Fibroblast of mammary gland (primary cell): Measurements from ENCODE around the gene POU3F3.

Source experiments
- DNase-seq: peaks from one replicate; pipeline ENCODE4 v3.0.0-alpha.2; 2010; ENCODE audit warnings: low read depth
- H3K4me3 ChIP-seq: 2 replicates; pipeline ENCODE4 v1.5.1; 2011; ENCODE audit warnings: low read depth, mild to moderate bottlenecking, low read length, moderate library complexity; ENCODE audit not compliant: control insufficient read depth
- TF ChIP-seq, protein P1 (sequence below): conservative IDR thresholded peaks from 2 replicates; pipeline ENCODE4 v1.5.1; 2011; ENCODE audit warnings: low read depth, low read length, inconsistent platforms; ENCODE audit not compliant: control insufficient read depth, insufficient read depth

POU3F3 gene

DNA sequence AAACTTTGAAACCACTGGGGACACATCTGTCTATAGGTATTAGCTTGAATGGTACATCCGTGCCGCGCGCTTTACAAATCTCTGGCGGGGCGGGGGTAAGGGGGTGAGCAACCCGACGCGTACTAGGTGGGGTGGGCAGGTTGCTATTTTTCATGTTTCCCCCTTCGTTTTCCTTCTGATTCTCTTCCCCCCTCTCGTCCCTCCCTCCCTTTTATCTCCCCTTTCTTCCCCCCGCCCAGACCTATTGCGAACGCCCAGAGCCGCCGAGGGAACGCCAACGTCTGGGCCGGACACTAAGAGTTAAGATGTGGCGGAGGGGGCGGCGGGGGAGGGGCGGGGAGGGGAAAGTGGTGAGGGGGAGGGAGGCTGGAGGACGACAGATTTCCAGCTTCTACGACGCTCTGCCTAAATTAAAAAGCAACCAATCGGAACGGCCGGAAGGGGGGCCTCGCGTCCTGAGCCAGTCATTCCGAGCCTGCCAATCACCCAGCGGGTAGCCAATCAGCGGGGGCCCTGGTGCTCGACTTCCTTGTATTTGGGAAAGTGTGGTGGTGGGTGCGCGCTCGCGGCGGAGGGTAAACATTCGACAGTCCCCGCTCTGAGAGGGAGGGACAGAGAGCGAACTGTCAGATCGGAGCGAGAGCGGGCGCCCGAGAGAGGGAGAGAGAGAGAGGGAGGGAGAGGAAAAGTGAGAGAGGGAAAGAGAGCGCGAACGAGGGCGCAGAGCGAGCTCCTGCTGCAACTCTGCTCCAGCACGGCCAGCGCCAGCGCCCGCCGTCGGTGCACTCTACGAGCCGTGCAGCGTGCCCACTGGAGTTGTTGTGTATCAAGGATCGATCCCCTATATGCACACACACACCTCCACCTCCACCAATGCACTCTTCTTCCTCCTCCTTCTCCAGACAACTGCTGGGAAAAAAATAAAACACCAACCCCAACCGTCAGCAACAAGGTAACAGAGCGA lies at the start of gene POU3F3:
Gene POU3F3, plus strand, starts transcription at position 582 of the 964 bp plus-strand sequence. CDS start 1,396 bp downstream, outside the sequence.
- TF ChIP-seq, protein P1, sequence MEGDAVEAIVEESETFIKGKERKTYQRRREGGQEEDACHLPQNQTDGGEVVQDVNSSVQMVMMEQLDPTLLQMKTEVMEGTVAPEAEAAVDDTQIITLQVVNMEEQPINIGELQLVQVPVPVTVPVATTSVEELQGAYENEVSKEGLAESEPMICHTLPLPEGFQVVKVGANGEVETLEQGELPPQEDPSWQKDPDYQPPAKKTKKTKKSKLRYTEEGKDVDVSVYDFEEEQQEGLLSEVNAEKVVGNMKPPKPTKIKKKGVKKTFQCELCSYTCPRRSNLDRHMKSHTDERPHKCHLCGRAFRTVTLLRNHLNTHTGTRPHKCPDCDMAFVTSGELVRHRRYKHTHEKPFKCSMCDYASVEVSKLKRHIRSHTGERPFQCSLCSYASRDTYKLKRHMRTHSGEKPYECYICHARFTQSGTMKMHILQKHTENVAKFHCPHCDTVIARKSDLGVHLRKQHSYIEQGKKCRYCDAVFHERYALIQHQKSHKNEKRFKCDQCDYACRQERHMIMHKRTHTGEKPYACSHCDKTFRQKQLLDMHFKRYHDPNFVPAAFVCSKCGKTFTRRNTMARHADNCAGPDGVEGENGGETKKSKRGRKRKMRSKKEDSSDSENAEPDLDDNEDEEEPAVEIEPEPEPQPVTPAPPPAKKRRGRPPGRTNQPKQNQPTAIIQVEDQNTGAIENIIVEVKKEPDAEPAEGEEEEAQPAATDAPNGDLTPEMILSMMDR = no peak
- peak within 1 kb of the TSS; percentile 26 for H3K4me3 ChIP-seq
- DNase-seq = peak; percentile 57

DNA sequence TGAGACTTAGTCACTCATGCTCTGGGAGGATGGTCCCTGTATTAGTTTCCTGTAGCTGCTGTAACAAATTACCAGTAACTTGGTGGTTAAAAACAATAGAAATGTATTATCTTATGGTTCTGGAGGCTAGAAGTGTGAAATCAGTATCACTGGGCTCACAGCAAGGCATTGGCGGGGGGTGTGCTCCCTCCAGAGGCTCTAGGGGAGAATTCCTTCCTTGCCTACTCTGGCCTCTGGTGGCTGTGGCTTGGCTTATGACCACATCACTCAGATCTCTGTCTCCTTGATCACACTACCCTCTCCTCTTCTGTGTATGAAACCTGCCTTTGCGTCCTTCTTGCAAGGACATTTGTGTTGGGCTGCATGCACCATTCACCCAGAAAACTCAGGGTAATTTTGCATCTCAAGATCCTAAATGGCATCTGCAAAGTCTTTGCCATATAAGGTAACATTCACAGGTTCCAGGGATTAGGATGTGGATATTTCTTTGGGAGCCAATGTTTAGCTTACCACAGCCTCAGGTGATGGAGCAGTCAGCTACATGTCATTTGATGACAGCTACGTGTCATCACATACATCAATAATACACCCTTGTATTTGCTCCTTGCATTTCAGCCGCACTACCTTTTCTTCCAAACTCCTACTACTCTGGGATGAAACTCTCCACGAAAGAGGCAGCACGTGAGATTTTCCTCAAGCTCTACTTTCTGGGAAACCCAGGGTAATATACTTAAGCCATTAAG lies 49.6 kb upstream of the POU3F3 start:
- TF ChIP-seq, protein P1 = no peak
- H3K4me3 ChIP-seq = no peak overlapping the region
- no peak for DNase-seq

DNA sequence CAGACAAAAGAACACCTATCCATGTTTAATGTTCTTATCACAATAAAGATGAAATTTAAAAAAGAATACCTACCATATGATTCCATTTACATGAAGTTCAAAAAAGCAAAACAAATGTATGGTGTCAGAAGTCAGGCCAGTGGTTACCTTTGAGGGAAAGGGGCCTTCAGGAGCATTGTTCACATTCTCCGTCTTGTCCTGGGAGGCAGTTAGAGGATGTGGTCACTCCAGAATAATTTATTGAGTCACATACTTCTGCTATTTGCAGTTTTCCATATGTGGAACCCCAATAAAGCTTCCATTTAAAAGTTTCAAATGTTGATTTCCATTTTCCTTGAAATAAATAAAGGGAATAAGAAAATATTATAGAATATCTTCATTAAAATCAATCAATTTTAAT lies 41.6 kb upstream of the POU3F3 start:
- DNase-seq = no peak
- H3K4me3 ChIP-seq = no peak overlapping the region
- TF ChIP-seq, protein P1 = no peak

DNA sequence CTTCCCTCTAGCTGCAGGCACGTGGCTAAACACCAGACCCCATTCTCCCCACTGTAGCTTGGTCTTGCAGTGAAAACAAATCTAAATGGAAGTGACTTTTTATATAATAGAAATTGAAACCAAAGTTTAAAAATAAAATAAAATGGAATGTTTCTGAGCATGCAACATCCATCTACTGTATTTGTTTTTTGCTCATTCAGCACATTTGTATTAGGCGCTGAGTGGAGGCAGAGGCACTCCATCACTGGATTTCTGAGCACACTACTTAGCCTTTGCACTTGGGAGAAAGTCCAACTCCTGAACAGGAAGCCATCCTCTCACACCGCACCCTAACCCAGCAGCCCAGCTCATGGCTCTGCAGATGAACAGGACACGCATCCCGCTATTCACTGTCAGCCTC lies 37.8 kb upstream of the POU3F3 start:
- TF ChIP-seq, protein P1 = no peak
- no peak overlapping the region for H3K4me3 ChIP-seq
- DNase-seq = no peak

DNA sequence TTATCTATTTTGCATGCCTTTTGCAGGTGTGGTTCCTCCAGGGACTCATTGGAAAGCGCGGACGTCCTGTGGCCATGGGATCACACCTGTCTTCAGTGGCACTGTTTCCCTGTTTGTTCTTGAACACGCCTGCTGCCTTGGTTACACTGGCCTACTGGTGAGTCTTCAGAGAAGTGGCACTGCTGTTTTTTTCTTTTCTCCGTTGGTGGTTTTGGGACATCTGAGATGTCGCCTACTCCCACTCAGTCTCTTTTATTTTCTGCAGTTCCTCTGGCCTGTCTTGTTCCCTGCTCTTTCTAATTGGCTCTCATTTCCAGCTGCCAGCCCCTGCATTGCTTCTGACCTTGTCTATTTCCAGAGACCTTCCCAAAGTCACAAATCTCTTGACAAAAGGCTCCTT lies 35.7 kb upstream of the POU3F3 start:
- TF ChIP-seq, protein P1 = no peak
- H3K4me3 ChIP-seq = no peak overlapping the region
- DNase-seq = no peak

DNA sequence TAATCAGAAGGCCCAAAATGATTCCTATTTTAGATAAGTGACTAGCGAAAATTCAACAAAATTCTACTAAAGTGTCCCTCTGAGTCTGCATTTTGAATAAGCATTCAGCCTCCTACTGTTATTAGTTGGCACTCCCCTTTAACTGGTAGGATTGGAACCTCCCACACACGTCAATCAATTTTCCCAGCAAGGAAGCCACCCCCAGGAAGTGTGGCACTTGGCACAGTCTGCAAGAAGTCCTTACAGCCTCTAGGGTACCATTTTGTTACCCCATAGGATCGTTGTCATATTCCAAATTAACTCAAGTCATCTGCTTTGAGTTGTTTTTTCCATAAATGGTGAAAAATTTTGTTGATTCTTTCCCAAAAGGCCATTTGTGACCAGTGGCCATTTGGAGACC lies 33.8 kb upstream of the POU3F3 start:
- TF ChIP-seq, protein P1 = no peak
- no peak for DNase-seq
- no peak overlapping the region for H3K4me3 ChIP-seq
